ENCODE measurements around the gene ANKRD2.

ANKRD2 gene

GRCh38 chr10:97628228-97628627, 55.6 kb downstream of the ANKRD2 start:
- no peak for TF ChIP-seq CTCF (IDR thresholded peaks at IDR 0.05)

GRCh38 chr10:97629289-97629688, 56.7 kb downstream of the ANKRD2 start:
- TF ChIP-seq CTCF (IDR thresholded peaks at IDR 0.05): no peak

GRCh38 chr10:97631098-97631497, 58.5 kb downstream of the ANKRD2 start:
- TF ChIP-seq CTCF (IDR thresholded peaks at IDR 0.05): no peak

- no peak for TF ChIP-seq CTCF (IDR thresholded peaks at IDR 0.05)
Observed at GRCh38 chr10:97632949-97633884, 60.6 kb downstream of the ANKRD2 start, which contains the start of gene MORN4. MORN4 (minus strand) TSS chr10:97633500; CDS start chr10:97619653, 13,847 bp downstream.
